GM10266 (cell line): ENCODE data around the gene PROK1.

Experiments
- DNase-seq: peaks from one replicate; pipeline ENCODE4 v3.0.0; 2012; ENCODE audit errors: extremely low spot score
- TF ChIP-seq, protein P1 (sequence below): IDR thresholded peaks from 2 replicates; pipeline ENCODE4 v1.5.1; 2012; ENCODE audit warnings: mild to moderate bottlenecking, low read depth; ENCODE audit not compliant: control insufficient read depth, insufficient read depth; ENCODE audit errors: missing control alignments

Gene PROK1

DNA sequence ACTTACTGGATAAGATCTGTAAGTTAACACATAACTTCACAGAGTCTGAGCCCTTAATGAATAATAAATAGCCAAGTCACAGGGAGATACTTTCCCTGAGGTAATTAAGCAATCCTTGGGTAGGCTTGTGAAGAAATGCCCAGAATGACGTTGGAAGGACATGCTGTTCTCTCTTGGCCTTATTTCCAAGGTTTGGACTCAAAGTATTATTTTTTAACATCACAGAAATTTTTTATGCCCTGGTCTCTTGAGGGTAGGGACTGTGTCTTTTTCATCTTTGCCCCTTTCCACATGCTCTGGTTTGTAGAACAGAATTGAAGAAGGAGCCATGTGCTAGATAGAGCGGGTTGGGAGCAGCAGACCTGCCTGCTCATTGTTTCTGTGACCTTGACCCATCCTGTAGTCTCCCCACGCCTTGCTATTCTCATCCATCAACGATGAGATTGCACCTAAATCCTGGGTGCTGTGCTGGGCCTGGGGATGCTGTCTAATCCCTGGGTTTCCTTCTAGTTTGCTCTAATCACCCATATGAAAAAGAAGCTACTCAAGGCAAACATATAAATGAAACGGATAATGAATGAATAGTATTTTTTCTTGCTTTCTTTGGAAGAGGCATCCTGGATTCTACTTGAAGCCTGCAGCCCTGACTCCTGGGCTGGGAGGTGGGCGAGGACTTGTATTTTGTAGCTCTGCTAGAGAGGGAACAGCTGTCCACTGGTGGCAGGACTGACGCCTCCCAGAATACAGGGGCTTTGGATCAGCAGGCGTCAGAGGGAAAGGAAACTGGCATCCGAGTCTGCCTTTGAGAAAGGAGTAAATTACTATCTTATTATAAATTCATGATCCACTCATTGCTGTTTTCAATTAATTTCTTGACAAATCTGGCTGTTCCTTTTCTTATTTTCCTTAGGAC is 26.0 kb upstream of the PROK1 start:
- TF ChIP-seq, protein P1, sequence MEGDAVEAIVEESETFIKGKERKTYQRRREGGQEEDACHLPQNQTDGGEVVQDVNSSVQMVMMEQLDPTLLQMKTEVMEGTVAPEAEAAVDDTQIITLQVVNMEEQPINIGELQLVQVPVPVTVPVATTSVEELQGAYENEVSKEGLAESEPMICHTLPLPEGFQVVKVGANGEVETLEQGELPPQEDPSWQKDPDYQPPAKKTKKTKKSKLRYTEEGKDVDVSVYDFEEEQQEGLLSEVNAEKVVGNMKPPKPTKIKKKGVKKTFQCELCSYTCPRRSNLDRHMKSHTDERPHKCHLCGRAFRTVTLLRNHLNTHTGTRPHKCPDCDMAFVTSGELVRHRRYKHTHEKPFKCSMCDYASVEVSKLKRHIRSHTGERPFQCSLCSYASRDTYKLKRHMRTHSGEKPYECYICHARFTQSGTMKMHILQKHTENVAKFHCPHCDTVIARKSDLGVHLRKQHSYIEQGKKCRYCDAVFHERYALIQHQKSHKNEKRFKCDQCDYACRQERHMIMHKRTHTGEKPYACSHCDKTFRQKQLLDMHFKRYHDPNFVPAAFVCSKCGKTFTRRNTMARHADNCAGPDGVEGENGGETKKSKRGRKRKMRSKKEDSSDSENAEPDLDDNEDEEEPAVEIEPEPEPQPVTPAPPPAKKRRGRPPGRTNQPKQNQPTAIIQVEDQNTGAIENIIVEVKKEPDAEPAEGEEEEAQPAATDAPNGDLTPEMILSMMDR = no peak
- DNase-seq = no peak

DNA sequence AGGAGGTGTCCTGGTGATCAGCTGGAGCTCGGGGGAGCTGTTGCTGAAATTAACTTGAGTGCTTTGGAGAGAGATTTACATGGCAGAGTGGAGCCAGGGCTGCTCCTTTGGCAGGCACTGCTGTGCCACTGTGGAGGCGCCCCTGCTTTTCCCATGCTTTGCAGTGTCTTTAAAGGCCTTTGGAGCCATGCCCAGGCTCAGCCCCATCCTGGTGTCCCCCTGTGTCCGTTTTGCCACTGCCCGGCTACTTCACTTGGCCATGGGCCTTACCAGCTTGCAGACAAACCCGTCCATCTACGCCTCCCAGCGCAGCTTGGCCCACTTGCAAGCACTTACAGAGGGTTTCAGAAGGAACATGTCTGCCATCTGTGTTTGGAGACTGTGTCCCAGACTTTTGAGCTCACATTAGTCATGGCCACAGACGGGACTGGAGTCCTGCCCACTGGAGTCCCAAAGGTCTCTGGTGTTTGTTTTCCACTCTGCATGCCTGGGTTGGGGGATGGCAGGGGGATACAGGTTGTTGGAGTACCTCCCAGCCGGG is 25.3 kb upstream of the PROK1 start:
- DNase-seq = no peak
- TF ChIP-seq, protein P1 = no peak

DNA sequence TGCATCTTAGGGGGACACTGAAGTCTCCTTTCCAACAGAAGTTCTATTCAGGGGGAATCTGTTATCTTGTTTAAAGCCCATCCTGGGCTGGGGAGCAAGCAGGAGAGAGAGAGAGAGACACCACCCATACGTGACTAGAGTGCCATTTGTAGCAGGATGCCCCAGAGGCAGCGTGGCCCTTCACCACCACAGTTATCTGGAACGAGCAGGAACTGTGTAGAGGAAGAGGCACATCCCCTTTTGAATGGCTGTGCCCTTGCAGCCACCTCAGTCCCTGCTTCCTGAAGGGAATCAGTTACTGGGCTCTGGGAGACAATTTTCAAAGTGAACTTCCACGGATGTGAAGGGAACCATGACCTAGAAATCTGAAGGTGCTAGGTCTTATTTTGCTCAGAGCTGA is 24.1 kb upstream of the PROK1 start:
- TF ChIP-seq, protein P1 = no peak
- DNase-seq = no peak

DNA sequence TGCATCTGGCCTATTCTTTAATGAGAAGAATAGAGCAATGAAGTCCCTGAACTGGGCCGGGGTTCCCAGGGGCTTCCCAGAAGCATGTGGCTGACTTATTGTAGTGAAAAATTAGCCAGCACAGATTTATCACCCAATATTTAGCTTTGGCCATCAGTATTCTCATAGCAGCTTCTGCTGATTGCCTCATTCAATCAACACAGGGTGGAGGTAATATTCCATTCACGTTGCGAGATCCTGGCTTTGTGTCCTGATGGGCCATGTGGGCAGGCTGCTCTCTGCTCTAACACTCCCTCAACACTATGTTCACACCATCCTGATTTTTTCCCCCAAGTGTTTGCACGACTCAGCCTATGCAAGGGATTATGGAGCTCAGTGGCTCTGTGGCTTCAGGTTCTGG is 22.0 kb upstream of the PROK1 start:
- TF ChIP-seq, protein P1 = no peak

DNA sequence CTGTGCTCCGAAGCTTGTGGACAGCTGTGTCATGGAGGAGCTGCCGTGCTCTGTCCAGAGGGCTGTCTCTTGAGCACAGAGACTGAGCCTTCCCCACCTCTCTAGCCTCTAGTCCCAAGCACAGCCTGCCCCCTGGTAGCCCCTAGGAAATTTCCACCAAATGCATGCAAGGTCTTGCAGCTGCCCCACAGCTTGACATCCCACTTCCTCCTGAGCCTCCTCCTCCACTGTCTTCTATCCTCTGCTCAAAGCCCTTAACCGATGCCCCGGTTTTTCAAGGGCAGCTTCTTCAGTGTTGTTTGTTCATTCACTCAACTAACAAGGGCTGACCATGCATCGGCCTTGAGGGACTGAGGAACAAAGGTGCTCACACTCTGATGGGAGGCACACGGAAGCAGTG is 20.6 kb upstream of the PROK1 start:
- no peak for DNase-seq
- TF ChIP-seq, protein P1 = no peak

More for the DNA sequence above, 22.0 kb upstream of the PROK1 start:
- DNase-seq = no peak

DNA sequence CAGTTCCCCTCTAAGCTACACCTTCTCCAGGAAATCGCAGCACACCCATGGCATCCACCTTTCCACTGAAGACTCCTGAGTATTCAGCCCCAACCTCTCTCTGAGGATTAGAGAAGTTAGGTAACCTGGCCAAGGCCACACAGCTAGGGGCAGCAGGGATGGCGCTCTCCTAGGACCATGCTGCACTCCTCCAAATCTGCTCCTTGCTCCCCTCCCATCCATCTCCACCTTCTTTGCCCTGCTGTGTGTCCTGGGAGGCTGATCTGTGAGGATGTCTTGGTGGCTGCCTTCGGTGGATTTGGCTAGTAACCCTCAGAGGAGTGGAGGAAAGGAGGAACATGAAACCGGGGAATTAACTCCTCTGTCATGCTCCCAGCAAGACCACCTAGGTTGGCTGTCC is 20.0 kb upstream of the PROK1 start:
- TF ChIP-seq, protein P1 = no peak
- no peak for DNase-seq

DNA sequence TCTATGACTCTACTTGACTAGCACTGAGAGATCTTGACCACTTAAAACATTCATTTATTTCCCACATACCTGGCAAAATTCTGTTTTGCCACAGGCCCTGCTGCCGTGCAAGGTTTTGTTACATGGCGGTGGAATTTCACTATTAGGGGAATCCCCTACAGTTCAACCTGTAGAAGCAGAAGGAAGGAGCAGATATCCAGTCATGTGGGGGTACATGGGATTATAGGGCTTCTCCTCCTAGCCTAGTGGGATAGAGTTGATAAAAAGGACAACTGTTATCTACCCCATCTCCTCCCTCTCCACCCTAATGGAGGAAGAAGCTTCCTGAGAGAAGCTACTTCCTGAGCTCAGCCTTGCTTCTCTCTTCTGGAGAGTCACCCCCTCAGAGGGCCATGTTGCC is 17.7 kb upstream of the PROK1 start:
- TF ChIP-seq, protein P1 = no peak
- DNase-seq = no peak
